Loucy (cell line): ENCODE results near the gene RFC4.

Source experiments
- CTCF ChIP-seq: fragments of 200-600 bp; sonication (generic); conservative IDR thresholded peaks from 2 replicates; pipeline ENCODE4 v1.5.1; 2014; ENCODE audit warnings: mild to moderate bottlenecking, antibody characterized with exemption, low read length
- EZH2phosphoT487 ChIP-seq: fragments of 200-600 bp; IDR thresholded peaks from 2 replicates; pipeline ENCODE4 v1.6.1; 2018; ENCODE audit warnings: antibody characterized with exemption, mild to moderate bottlenecking, moderate library complexity, borderline replicate concordance

DNA sequence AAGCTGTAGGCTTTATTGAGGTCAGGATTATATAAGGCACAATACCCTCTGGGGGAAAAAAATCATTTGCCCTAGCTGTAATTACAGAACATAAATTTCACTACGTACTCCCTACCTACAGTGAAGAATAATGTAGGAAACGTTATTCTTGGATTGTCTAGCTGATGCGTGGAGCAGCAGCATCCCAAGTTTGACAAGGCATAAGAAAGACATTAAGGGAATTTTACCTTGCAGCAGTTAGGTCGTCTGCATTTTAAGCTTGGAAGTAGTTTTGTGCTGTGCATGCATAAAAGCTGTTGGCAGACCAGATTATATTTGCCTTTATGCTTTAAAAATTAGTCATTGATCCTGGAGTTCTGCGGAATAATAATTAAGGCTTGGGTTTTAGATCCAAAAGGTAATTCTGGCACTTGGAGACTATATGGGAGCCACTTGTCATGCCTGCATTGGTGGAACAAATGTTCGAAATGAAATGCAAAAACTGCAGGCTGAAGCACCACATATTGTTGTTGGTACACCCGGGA, 20.7 kb downstream of the RFC4 start:
- no peak for TF ChIP-seq CTCF
- no peak for TF ChIP-seq EZH2phosphoT487
